Panc1 (cell line): ENCODE data around the gene SGK1. TPM values are rescaled to one million over a fixed set of nuclear protein-coding genes. Genes with fewer than 3 reads are reported as not detected.

ENCODE experiments used
- ATAC-seq: fragments of 200-7000 bp; cut with Tn5 transposase; 2 replicates; pipeline ENCODE4 v1.9.1; 2020; ENCODE audit warnings: mild to moderate bottlenecking, moderate library complexity
- BruUV-seq: library from RNA; stranded (reverse); fragments of 400-500 nt; replicated peaks from 2 replicates; lab custom pipeline; 2021; lab: Mats Ljungman, UMichigan
- CTCF ChIA-PET: fragments of 300-600 bp; sonication (Branson Sonifier 250); formaldehyde crosslinking; loops from one replicate; lab custom pipeline; 2022; ENCODE audit warnings: antibody characterized with exemption; lab: Charles Lee
- POLR2A ChIA-PET: fragments of 300-600 bp; sonication (Branson Sonifier 250); formaldehyde crosslinking; loops from one replicate; lab custom pipeline; 2022; ENCODE audit warnings: antibody characterized with exemption; lab: Charles Lee
- DNase-seq: peaks from one replicate; pipeline ENCODE4 v3.0.0-alpha.2; 2010; ENCODE audit warnings: low read depth, low spot score
- H3K27ac ChIP-seq: 2 replicates; pipeline ENCODE4 v1.5.1; 2011; ENCODE audit warnings: mild to moderate bottlenecking, low read length, inconsistent platforms
- H3K27me3 ChIP-seq: fragments of 200-500 bp; sonication (Bioruptor generic); 2 replicates; pipeline ENCODE4 v1.6.0; 2014; ENCODE audit warnings: low read length, inconsistent platforms; ENCODE audit not compliant: control insufficient read depth, insufficient read depth
- H3K36me3 ChIP-seq: fragments of 200-500 bp; sonication (Bioruptor generic); 2 replicates; pipeline ENCODE4 v1.5.1; 2014; ENCODE audit warnings: inconsistent platforms, mild to moderate bottlenecking, low read length, moderate library complexity; ENCODE audit not compliant: control insufficient read depth, insufficient read depth
- H3K4me1 ChIP-seq: 2 replicates; pipeline ENCODE4 v1.5.1; 2011; ENCODE audit warnings: inconsistent platforms, mild to moderate bottlenecking, low read length, moderate library complexity; ENCODE audit not compliant: control insufficient read depth, insufficient read depth
- H3K4me3 ChIP-seq, 2 experiments: 2 replicates each; pipeline ENCODE4 v1.5.1; 2011 to 2012; ENCODE audit warnings: low read depth in 2 of 2, low read length in 2 of 2, mild to moderate bottlenecking in 2 of 2, inconsistent platforms in 1 of 2, moderate library complexity in 1 of 2
- H3K9me3 ChIP-seq: fragments of 200-500 bp; sonication (Bioruptor generic); 2 replicates; pipeline ENCODE4 v1.5.1; 2014; ENCODE audit warnings: low read depth, mild to moderate bottlenecking, inconsistent platforms, low read length, moderate library complexity; ENCODE audit not compliant: control insufficient read depth, insufficient read depth
- CTCF ChIP-seq: fragments of 450-650 bp; IDR thresholded peaks from 2 replicates; pipeline ENCODE4 v1.5.1; 2017; ENCODE audit warnings: mild to moderate bottlenecking
- POLR2AphosphoS5 ChIP-seq: IDR thresholded peaks from 2 replicates; pipeline ENCODE4 v1.6.1; 2012; ENCODE audit warnings: mild to moderate bottlenecking, low read depth, low read length, moderate library complexity
- SIN3A ChIP-seq: IDR thresholded peaks from 2 replicates; pipeline ENCODE4 v1.6.1; 2012; ENCODE audit warnings: low read depth, mild to moderate bottlenecking, low read length, moderate library complexity, borderline replicate concordance; ENCODE audit not compliant: insufficient read depth
- TCF7L2 ChIP-seq: IDR thresholded peaks from 2 replicates; pipeline ENCODE4 v1.6.1; 2011; ENCODE audit warnings: mild to moderate bottlenecking, low read depth, low read length, inconsistent platforms
- in situ Hi-C: cut with HindIII; loops from 2 replicates; pipeline ENCODE4 v1.10.0; 2016; ENCODE audit warnings: low sequenced_read_pairs, low pct_unique_long_range_greater_than_20kb
- intact Hi-C: fragments of 100-400 bp; cut with micrococcal nuclease; formaldehyde crosslinking; loops from one replicate; pipeline ENCODE4 v1.10.0; 2022; ENCODE audit not compliant: unreplicated experiment
- total RNA-seq: library from RNA; stranded (reverse); gene quantifications from one replicate; pipeline ENCODE4 v1.2.1, GENCODE V29; 2021; ENCODE audit not compliant: unreplicated experiment
- TF ChIP-seq, protein P1 (sequence below), 2 experiments: IDR thresholded peaks; 2 replicates each; pipeline ENCODE4 v1.6.1; 2011 to 2012; ENCODE audit warnings: low read depth in 2 of 2, control low read depth in 1 of 2, low read length in 1 of 2, mild to moderate bottlenecking in 1 of 2, moderate library complexity in 1 of 2; ENCODE audit not compliant: insufficient read depth in 1 of 2

SGK1 gene
- total RNA-seq, 1 experiment from 2014 or later, result 7.5 TPM

DNA sequence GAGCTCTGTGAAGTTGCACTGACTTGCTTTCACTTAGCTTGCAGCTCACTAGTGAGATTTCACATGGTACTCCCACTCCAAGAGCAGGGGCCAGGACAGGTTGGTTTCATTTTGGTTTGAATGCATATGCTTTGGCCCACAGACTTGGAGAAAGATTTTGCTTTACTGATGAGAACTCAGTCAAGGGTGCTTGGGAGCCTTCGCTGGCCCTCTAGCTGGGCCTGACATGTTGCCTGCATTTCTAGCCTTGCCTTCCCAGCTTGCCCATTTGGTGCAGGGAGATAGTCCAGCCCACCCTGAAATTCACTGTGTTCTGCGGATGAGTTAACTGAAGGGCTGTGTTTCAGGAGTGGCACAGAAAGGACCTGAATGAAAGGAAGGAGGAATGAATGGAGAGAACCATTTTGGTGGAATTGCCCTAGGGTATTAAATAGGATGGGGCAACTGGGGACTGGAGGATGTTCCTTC lies 1.9 kb downstream of the SGK1 start:
- no peaks in the 10 kb centered on the region for H3K9me3 ChIP-seq
- no peak for TF ChIP-seq POLR2AphosphoS5
- no peak for TF ChIP-seq TCF7L2
- TF ChIP-seq SIN3A, result no peak
- TF ChIP-seq CTCF, result no peak
- TF ChIP-seq, protein P1, sequence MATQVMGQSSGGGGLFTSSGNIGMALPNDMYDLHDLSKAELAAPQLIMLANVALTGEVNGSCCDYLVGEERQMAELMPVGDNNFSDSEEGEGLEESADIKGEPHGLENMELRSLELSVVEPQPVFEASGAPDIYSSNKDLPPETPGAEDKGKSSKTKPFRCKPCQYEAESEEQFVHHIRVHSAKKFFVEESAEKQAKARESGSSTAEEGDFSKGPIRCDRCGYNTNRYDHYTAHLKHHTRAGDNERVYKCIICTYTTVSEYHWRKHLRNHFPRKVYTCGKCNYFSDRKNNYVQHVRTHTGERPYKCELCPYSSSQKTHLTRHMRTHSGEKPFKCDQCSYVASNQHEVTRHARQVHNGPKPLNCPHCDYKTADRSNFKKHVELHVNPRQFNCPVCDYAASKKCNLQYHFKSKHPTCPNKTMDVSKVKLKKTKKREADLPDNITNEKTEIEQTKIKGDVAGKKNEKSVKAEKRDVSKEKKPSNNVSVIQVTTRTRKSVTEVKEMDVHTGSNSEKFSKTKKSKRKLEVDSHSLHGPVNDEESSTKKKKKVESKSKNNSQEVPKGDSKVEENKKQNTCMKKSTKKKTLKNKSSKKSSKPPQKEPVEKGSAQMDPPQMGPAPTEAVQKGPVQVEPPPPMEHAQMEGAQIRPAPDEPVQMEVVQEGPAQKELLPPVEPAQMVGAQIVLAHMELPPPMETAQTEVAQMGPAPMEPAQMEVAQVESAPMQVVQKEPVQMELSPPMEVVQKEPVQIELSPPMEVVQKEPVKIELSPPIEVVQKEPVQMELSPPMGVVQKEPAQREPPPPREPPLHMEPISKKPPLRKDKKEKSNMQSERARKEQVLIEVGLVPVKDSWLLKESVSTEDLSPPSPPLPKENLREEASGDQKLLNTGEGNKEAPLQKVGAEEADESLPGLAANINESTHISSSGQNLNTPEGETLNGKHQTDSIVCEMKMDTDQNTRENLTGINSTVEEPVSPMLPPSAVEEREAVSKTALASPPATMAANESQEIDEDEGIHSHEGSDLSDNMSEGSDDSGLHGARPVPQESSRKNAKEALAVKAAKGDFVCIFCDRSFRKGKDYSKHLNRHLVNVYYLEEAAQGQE (IDR thresholded peaks at IDR 0.05; ENCODE audit: insufficient read depth in 1 of 2, low read depth in 2 of 2, low read length in 1 of 2), result no peak

DNA sequence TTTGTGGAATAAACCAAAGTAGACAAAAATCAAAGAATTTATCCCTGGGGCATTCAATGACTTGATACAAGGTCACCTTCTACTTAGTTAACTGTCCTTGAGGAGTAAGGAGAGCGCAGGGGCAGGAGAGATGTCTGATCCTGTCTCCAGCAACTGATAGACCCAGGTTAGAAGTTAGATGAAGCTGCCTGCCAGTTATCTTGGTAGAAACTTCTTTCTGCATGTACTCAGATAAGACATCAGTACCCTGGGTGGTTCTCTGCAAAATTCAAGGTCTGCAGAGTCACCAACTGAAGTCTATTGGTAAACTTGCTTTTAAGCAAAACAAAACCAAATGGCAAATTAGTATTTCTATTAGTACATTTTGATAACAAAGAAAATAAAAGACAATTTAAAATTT lies 2.7 kb downstream of the SGK1 start:
- POLR2A ChIA-PET, result no interaction called here

More for the DNA sequence above, 1.9 kb downstream of the SGK1 start:
- Histone ChIP-seq H3K27ac (no peak overlapping the region), H3K27me3 (peaks cover 16% of the 10 kb centered on the region), H3K36me3 (no peaks in the 10 kb centered on the region), H3K4me1 (0 out of 2 replicates have a peak, but pooled peaks cover 5% of the 10 kb centered on the region), H3K4me3 (no peak overlapping the region)
- ChIA-PET CTCF (no interaction called here), POLR2A (no interaction called here)
- DNase-seq (no peak), ATAC-seq (no peak)
- no TSS peak for BruUV-seq
- intact Hi-C loops, result no loop called here
- in situ Hi-C loops, result no loop called here

More for the DNA sequence above, 2.7 kb downstream of the SGK1 start:
- CTCF ChIA-PET, result no interaction called here
- H3K27ac ChIP-seq, result no peak overlapping the region
- peaks cover 16% of the 10 kb centered on the region for H3K27me3 ChIP-seq
- ATAC-seq (no peak), DNase-seq (no peak)
- no peaks in the 10 kb centered on the region for H3K36me3 ChIP-seq
- in situ Hi-C loops, result no loop called here
- no peaks in the 10 kb centered on the region for H3K9me3 ChIP-seq
- no peak for TF ChIP-seq POLR2AphosphoS5
- TF ChIP-seq SIN3A, result no peak
- TF ChIP-seq, protein P1 (IDR thresholded peaks at IDR 0.05; ENCODE audit: insufficient read depth in 1 of 2, low read depth in 2 of 2, low read length in 1 of 2), result no peak
- TF ChIP-seq CTCF, result no peak
- TF ChIP-seq TCF7L2, result no peak
- 0 out of 2 replicates have a peak, but pooled peaks cover 5% of the 10 kb centered on the region for H3K4me1 ChIP-seq
- H3K4me3 ChIP-seq, result no peak overlapping the region
- BruUV-seq, result no TSS peak
- intact Hi-C loops, result no loop called here
